Measurements from ENCODE around the gene MAP7D2. TPM values are rescaled to one million over a fixed set of nuclear protein-coding genes. Genes with fewer than 3 reads are reported as not detected.

Gene MAP7D2
- total and polyA plus RNA-seq, 2 donors from 2014 or later: 0.76 to 3.6 TPM

DNA sequence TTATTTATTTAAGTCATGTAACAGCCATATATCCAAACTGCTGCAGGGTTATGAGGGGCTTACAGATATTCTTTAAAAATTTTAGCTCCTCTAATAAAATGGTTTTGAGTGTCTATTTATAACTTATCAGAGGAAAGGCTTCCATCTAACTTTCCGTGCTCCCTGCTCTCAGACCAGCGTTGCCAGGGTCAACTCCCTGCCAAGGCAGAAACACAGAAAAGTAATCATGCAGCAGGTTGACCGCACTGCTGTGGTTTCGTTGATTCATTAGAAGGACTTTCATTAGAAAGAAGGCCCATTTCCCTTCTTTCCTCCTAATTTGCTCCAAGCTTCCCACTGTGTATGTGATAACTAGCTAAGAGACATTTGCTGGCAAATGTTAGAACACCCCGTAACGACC, 159.8 kb downstream of the MAP7D2 start:
- no peak overlapping the region for H3K4me3 ChIP-seq (ENCODE audit: low read length in 3 of 3)
- no peak for DNase-seq
- no peak overlapping the region for H3K27ac ChIP-seq (ENCODE audit: low read depth in 2 of 2, low read length in 2 of 2)
- H3K27me3 ChIP-seq (ENCODE audit: control insufficient read depth, insufficient read depth, low read length): peaks cover 7% of the 10 kb centered on the region
- H3K4me1 ChIP-seq (ENCODE audit: control insufficient read depth in 2 of 3, insufficient read depth in 2 of 3, low read depth in 1 of 3, low read length in 3 of 3): peaks cover 0 to 5% (median 0%) of the 10 kb centered on the region in 3 donors
- H3K36me3 ChIP-seq (ENCODE audit: control insufficient read depth in 2 of 3, insufficient read depth in 3 of 3, low read length in 3 of 3): peaks cover 0 to 5% (median 5%) of the 10 kb centered on the region in 3 donors
- no peak overlapping the region for H3K9ac ChIP-seq (ENCODE audit: low read length in 3 of 3)
- no peak for FAIRE-seq
- H3K9me3 ChIP-seq (ENCODE audit: control insufficient read depth in 2 of 3, insufficient read depth in 1 of 3, low read length in 3 of 3): no peaks in the 10 kb centered on the region
- intact Hi-C loops (cut with DNase I): no loop called here
- TF ChIP-seq, protein P1, sequence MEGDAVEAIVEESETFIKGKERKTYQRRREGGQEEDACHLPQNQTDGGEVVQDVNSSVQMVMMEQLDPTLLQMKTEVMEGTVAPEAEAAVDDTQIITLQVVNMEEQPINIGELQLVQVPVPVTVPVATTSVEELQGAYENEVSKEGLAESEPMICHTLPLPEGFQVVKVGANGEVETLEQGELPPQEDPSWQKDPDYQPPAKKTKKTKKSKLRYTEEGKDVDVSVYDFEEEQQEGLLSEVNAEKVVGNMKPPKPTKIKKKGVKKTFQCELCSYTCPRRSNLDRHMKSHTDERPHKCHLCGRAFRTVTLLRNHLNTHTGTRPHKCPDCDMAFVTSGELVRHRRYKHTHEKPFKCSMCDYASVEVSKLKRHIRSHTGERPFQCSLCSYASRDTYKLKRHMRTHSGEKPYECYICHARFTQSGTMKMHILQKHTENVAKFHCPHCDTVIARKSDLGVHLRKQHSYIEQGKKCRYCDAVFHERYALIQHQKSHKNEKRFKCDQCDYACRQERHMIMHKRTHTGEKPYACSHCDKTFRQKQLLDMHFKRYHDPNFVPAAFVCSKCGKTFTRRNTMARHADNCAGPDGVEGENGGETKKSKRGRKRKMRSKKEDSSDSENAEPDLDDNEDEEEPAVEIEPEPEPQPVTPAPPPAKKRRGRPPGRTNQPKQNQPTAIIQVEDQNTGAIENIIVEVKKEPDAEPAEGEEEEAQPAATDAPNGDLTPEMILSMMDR (IDR thresholded peaks at IDR 0.05; ENCODE audit: borderline replicate concordance, extremely low read depth, insufficient read depth): no peak

Small RNA genes within 50 kb of the gene (microRNA-seq; reads per million reads assigned to microRNA genes)
- gene MIR23C: 26.0 reads per million, percentile 36 among the genes with 10 or more reads in this experiment

Other genes with a start within 250 kb of the MAP7D2 start
- 20.0 TPM for gene SH3KBP1, start 229.3 kb downstream of the MAP7D2 start, total RNA-seq
- 10.9 TPM for gene SH3KBP1, start 229.3 kb downstream of the MAP7D2 start, polyA plus RNA-seq (ENCODE audit: insufficient read depth, low read depth, low replicate concordance)
- 17.2 TPM for gene BCLAF3, start 125.8 kb downstream of the MAP7D2 start, total RNA-seq
- gene BCLAF3, start 125.8 kb downstream of the MAP7D2 start, polyA plus RNA-seq (ENCODE audit: insufficient read depth, low read depth, low replicate concordance): 3.1 TPM
- 104 TPM for gene EIF1AX, start 24.9 kb upstream of the MAP7D2 start, total RNA-seq
- gene EIF1AX, start 24.9 kb upstream of the MAP7D2 start, polyA plus RNA-seq (ENCODE audit: insufficient read depth, low read depth, low replicate concordance): 29.4 TPM
- gene RPS6KA3, start 150.0 kb upstream of the MAP7D2 start, total RNA-seq: 42.8 TPM
- gene RPS6KA3, start 150.0 kb upstream of the MAP7D2 start, polyA plus RNA-seq (ENCODE audit: insufficient read depth, low read depth, low replicate concordance): 9.9 TPM

All from kidney (tissue), 14 donors.